HG03460 (cell line): Measurements from ENCODE around the gene NCAPD3.

Source experiments
- ATAC-seq: cut with Tn5 transposase; IDR thresholded peaks from one replicate; pipeline ENCODE4 v1.9.1; 2021; ENCODE audit not compliant: unreplicated experiment

Gene NCAPD3

GRCh38 chr11:134254433-134255183 is 30.8 kb upstream of the NCAPD3 start:
- ATAC-seq: no peak

DNA sequence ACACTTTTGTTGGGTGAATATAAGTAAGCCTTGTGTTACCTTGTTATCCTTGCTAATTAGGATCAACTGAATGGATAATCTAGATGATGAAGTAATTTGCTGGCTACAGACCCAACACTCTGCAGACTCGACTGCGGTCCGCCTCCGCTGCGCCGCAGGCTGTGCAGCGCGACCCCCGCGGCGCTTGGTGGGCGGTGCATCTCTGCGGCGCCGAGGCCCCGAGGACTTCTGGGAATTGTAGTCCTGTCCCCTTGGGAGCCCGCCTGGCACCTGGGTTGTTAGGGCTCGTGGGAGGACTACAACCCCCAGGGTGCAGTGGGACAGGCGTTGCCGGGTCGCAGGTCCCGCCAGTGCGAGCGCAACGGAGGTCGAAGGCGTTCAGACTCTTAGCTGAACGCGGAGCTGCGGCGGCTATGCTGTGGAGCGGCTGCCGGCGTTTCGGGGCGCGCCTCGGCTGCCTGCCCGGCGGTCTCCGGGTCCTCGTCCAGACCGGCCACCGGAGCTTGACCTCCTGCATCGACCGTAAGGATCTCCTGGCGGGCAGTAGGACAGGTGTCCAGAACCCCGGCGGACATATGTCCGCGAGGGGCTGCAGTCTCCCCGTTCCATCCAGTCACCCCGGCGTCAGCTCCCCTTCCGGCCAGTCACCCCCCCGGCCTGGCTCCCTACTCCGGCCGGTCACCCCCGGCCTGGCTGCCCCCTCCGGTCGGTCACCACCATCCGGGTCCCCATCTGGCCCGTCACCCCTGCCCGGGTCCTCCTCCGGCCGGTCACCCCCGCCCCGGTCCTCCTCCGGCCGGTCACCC is 29.6 kb upstream of the NCAPD3 start, which contains the start of the genes ACAD8 and THYN1:
Gene ACAD8, plus strand, starts transcription at position 381 of the 806 bp plus-strand sequence. Its CDS starts 33 bp downstream, at position 414.
Gene THYN1, minus strand, starts transcription at position 165 of the 806 bp plus-strand sequence. CDS start 470 bp downstream, outside the sequence.
- ATAC-seq: peak; percentile 99

DNA sequence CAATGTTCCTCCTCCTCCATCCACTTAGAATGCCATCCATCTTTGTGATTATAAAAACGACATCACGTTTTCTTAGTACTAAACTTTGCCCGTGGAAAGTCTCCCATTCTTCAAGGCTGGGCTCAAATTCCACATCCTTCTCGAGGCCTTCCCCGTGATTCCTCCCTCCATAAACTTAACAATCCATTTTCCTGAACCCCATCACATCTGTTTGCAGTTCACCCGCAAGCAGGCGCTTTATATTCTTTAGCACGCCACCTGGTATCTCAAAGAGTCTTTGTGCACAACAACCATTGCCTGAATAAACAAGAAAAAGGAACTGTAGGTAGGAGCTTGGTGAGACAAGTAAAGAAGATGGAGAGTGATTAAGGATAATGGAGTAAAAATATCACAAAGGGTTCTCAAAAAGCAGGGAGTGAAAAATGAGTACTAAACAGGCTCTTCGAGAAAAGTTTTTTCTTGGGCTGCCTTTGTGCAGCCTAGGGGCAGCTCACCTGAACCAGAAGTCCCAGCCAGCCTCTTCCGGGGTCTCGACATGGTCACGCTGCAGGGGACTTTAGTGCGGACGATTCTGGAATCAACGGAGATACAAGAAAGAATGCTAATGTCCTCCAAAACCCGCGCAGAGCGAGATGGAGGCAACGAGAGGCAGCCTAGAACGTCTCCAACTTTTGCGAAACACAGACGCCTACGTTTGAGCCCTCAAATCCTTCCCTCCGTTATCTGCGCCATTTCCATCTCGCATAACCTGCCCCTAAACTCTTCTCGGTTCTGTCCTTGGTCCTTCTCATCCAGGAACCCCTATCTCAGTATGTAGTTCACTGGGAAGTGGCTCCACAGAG is 28.8 kb upstream of the NCAPD3 start:
- ATAC-seq: peak; percentile 25

DNA sequence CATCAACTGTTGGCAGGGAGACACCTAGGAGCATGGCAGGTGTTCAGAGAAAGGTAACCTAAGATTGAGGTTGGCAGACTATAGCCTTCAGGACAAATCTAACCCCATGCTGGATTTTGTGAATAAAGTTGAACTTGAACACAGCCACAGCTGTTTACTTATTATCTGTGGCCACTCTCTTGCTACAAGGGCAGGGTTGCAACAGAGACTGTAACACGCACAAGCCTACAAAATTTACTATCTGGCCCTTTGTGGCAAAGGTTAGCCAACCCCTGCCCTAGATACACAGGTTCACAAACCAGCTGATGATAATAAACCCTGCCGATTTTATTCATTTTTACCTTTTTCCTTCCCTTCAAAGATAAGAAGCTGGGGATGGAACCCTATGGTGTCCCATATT is 26.9 kb upstream of the NCAPD3 start:
- no peak for ATAC-seq

DNA sequence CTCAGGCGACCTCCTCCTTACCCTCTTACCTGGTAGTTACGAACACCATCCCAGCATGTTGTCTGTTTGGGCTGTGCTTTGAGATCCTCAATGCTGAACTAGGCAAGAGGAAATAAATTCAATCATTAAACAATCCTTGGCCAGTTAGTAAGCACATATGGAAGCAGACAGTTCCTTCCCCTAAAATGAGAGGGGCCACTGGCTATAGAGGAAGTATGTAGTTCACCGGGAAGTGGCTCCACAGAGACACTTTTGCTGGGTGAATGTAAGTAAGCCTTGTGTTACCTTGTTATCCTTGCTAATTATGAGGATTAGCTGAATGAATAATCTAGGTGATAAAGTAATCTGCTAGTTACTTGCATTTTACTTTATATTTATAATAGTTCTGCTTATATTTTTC is 26.5 kb upstream of the NCAPD3 start:
- no peak for ATAC-seq

GRCh38 chr11:134248910-134249480 is 25.2 kb upstream of the NCAPD3 start:
- ATAC-seq: no peak

DNA sequence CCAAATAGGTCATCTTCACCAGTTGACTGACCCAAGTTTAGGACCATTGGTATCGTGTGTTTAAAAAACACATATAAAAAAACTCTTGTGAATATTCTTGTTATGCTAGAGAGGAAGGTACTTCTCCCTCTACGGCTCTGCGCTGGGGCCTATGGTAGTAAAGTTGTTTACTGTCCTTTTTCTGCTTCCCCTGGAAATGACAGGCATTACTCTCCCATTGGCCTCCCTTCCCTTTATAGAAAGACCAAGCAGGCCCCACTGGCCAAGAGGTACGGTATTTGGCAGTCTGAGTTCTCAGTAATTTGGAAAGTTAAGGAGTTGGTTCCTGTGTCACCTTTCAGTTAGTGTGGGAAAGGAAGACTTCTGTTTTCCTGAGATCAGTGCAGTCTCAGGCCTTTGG is 22.9 kb upstream of the NCAPD3 start:
- ATAC-seq: no peak

GRCh38 chr11:134246100-134246499 is 22.3 kb upstream of the NCAPD3 start:
- ATAC-seq: no peak

- no peak for ATAC-seq
Observed at GRCh38 chr11:134245434-134245833, 21.7 kb upstream of the NCAPD3 start.

DNA sequence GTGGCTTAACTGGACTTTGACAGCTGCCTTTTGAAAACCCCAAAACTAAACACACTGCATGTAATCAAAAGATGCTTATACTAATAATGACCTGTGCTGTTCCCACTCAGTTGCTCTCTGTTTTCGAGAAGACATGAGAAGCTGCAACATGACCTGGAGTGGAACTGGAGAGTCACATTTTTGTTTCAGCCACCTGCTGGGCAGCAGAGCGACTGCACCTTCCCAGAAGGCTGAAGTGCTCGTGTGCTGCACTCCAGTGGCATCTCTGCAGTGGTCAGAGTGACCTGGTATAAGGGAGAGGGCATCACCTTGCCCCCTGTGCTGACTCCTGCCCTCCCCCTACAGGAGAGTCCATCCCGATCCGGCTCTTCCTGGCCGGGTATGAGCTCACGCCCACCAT is 20.8 kb upstream of the NCAPD3 start:
- ATAC-seq: peak; percentile 80

DNA sequence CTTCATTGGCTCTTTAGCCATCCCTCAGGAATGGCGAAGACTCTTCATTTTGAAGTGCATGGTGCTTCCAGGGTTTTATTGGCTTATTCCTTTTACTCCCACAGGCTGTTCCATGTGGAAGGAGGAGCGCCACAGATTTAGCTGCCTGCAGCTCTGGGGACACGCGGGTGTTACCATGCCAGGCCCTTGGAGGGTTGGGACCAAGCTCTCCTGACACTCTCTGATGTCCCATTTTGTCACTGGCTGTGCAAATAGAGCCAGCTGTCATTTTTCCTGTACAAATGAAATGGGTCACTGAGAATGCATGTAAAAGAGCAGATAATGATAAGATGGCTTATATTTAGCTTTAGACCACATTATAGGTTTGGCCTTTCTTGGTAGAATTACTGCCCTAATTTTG is 20.1 kb upstream of the NCAPD3 start:
- ATAC-seq: no peak

DNA sequence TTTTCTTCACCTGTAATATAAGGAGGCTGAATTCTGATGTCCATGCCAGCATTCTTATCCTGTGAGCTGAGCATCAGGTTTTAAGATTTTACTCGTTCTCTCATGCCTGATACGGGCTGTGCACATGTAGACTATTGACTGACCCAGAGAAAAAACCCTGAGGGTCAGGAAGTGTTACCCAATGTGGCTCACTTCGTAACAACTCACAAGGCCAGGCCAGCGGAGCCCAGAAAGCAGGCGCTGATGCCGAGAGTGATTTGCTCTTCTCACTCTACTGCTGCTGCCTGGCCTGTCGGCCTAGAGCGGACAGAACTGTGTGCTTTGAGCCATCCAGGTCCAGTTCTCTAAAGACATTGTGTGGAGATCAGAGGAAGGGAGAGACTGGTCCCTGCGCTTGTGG is 18.6 kb upstream of the NCAPD3 start:
- no peak for ATAC-seq

DNA sequence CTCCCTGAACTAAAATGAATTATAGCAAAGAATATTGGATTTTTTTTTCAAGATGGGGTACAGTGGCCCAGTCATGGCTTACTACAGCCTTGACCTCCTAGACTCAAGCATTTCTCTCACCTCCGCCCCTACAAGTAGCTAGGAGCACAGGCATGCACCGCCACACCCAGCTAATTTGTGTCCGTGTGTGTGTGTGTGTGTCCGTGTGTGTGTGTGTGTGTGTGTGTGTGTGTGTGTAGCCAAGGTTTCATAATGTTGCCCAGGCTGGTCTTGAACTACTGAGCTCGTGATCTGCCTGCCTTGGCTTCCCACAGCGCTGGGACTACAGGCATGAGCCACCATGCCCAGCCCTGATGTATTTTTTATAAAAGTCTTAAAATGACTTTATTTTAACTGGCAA is 16.8 kb upstream of the NCAPD3 start:
- no peak for ATAC-seq

DNA sequence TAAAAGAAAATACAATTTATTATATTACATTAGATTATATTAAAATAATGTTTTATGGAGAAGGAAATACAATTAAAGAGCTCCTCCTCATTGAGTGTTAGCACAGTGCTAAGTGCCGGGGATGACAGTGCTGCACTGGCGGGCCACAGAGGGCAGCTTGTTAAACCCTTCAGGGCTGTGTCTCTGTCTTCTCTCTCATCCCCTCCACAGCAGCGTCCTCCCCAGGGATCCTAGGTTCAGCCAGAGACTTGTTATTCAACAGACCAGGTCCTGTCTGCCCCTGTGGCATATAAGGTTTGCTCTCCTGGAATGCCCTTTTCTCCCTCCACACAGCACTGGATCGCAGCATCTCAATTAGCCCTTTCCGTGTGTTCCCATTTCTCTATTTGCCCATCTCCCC is 15.2 kb upstream of the NCAPD3 start:
- ATAC-seq: no peak

- ATAC-seq: no peak
Observed at GRCh38 chr11:134237557-134237922, 13.8 kb upstream of the NCAPD3 start.

- no peak for ATAC-seq
Observed at GRCh38 chr11:134236834-134237556, 13.2 kb upstream of the NCAPD3 start.

DNA sequence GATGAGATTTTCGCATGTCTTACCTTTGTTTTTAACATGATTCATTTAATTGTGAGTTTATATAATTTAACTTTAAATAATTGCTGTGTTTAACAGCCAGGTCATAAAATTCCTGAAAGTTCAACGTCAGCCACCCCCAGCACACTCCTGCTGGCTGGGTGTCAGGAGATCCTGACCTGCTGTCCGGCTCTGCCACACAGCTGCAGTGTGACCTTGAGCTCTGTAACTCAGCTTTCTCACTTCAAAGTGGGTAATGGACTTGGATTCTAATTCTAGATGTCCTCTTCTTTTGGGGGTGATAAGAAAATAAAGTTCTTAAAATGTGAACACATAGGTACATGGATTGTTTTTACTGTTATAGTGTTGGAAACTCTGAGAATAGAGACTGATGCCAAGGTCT is 11.6 kb upstream of the NCAPD3 start:
- no peak for ATAC-seq

DNA sequence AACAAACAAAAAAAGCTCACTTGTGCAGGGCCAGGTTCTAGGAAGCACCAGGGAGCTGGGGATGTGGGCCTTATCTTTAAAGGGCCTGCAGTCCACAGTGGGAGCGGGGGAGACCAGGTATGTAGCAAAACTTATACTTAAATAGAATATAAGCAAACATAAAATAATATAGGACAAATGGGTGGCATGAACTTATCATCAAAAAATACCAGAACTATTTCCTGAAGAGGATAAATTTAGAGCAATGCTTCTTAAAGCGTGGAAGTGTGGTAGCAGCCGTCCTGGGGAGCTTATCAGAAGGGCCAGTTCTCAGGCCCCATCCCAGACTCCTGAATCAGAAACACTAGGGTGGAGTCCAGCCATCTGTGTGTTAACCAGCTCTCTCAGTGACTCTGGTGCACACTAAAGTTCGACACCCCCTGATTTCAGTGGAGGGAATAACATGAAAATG is 10.0 kb upstream of the NCAPD3 start:
- no peak for ATAC-seq

- no peak for ATAC-seq
Observed at GRCh38 chr11:134231958-134232659, 8.3 kb upstream of the NCAPD3 start.

- no peak for ATAC-seq
Observed at GRCh38 chr11:134230339-134230738, 6.6 kb upstream of the NCAPD3 start.
